Endothelial cell of umbilical vein (primary cell): ENCODE measurements around the gene TMEM119. TPM values are rescaled to one million over a fixed set of nuclear protein-coding genes. Genes with fewer than 3 reads are reported as not detected.

Experiments used
- BruUV-seq: library from RNA; stranded (reverse); fragments of 400-500 nt; replicated peaks from 2 replicates; lab custom pipeline; 2021; lab: Mats Ljungman, UMichigan
- CTCF ChIA-PET: fragments of 300-600, 350-600 bp; sonication (Branson Sonifier 250); formaldehyde crosslinking; loops from one replicate; lab custom pipeline; 2021; ENCODE audit warnings: antibody characterized with exemption, inconsistent platforms; lab: Charles Lee
- POLR2A ChIA-PET: fragments of 300-600, 350-600 bp; sonication (Branson Sonifier 250); formaldehyde crosslinking; loops from one replicate; lab custom pipeline; 2021; ENCODE audit warnings: antibody characterized with exemption, inconsistent platforms; lab: Charles Lee
- DNase-seq: peaks from one replicate; pipeline ENCODE4 v3.0.0-alpha.2; 2011; ENCODE audit warnings: low read depth, low spot score
- FAIRE-seq: peaks from 2 replicates; lab custom pipeline; 2011; peaks lifted over from hg19 to GRCh38; lab: Jason Lieb, UNC
- H2AFZ ChIP-seq: 2 replicates; pipeline ENCODE4 v1.6.0; 2012; ENCODE audit warnings: low read depth, low read length, control low read depth, inconsistent platforms
- H3K27ac ChIP-seq: 2 replicates; pipeline ENCODE4 v1.5.1; 2011; ENCODE audit warnings: low read depth, mild to moderate bottlenecking, control low read depth, low read length, moderate library complexity; ENCODE audit not compliant: insufficient read depth
- H3K27me3 ChIP-seq, 2 experiments: 2 replicates each; pipeline versions ENCODE4 v1.6.0 to v1.6.1; 2011; ENCODE audit warnings: low read length in 2 of 2, mixed read lengths in 1 of 2; ENCODE audit not compliant: control insufficient read depth in 2 of 2, insufficient read depth in 2 of 2
- H3K36me3 ChIP-seq, 2 experiments: 2 replicates in 1 of 2; 3 replicates in 1 of 2; pipeline ENCODE4 v1.5.1; 2011; ENCODE audit warnings: low read length in 2 of 2, mild to moderate bottlenecking in 1 of 2, moderate library complexity in 1 of 2; ENCODE audit not compliant: control insufficient read depth in 2 of 2, insufficient read depth in 2 of 2; ENCODE audit errors: extremely low read depth in 1 of 2
- H3K4me1 ChIP-seq: 3 replicates; pipeline ENCODE4 v1.5.1; 2011; ENCODE audit warnings: mild to moderate bottlenecking, low read length; ENCODE audit not compliant: control insufficient read depth, insufficient read depth; ENCODE audit errors: extremely low read depth
- H3K4me2 ChIP-seq: 2 replicates; pipeline ENCODE4 v1.6.1; 2011; ENCODE audit warnings: low read length, control low read depth, mixed read lengths; ENCODE audit not compliant: insufficient read depth
- H3K4me3 ChIP-seq, 3 experiments: fragments of 200-600 bp in 1 of 3; sonication (generic), shearing (Covaris generic) in 1 of 3; replicated peaks in 1 of 3; 2 replicates each; pipeline ENCODE4 v1.5.1; 2011 to 2016; ENCODE audit warnings: control low read depth in 3 of 3, low read length in 3 of 3, mild to moderate bottlenecking in 2 of 3, inconsistent platforms in 1 of 3, low read depth in 1 of 3, moderate library complexity in 1 of 3; ENCODE audit not compliant: insufficient read depth in 1 of 3
- H3K79me2 ChIP-seq: 2 replicates; pipeline ENCODE4 v1.6.0; 2012; ENCODE audit warnings: low read length, inconsistent platforms; ENCODE audit not compliant: control insufficient read depth, insufficient read depth
- H3K9ac ChIP-seq: replicated peaks from 2 replicates; pipeline ENCODE3; 2011; ENCODE audit warnings: low read length, control low read depth; ENCODE audit not compliant: insufficient read depth; ENCODE audit errors: extremely low read depth
- H3K9me1 ChIP-seq: replicated peaks from 3 replicates; pipeline ENCODE4 v1.6.0; 2011; ENCODE audit warnings: mild to moderate bottlenecking, low read length; ENCODE audit not compliant: control insufficient read depth, insufficient read depth; ENCODE audit errors: extremely low read depth
- H3K9me3 ChIP-seq: replicated peaks from 2 replicates; pipeline ENCODE4 v1.5.1; 2012; ENCODE audit warnings: low read length, inconsistent platforms; ENCODE audit not compliant: control insufficient read depth, insufficient read depth
- H4K20me1 ChIP-seq: replicated peaks from 2 replicates; pipeline ENCODE3; 2011; ENCODE audit warnings: mild to moderate bottlenecking, low read length; ENCODE audit not compliant: control insufficient read depth, insufficient read depth; ENCODE audit errors: extremely low read depth
- GATA2 ChIP-seq: IDR thresholded peaks from 2 replicates; pipeline ENCODE4 v1.7.0; 2011; ENCODE audit warnings: low read depth, mild to moderate bottlenecking, moderate library complexity, mixed read lengths, low read length; ENCODE audit not compliant: insufficient read length, insufficient read depth
- POLR2A ChIP-seq: IDR thresholded peaks from 2 replicates; pipeline ENCODE4 v1.6.1; 2012; ENCODE audit warnings: low read depth, mild to moderate bottlenecking, control low read depth, low read length
- POLR2AphosphoS5 ChIP-seq: IDR thresholded peaks from 2 replicates; pipeline ENCODE4 v1.6.1; 2012; ENCODE audit warnings: low read depth, mild to moderate bottlenecking, control low read depth, low read length, moderate library complexity; ENCODE audit not compliant: insufficient read depth
- dilution Hi-C: fragments of 300-500 bp; cut with MboI; formaldehyde crosslinking; loops from one replicate; pipeline ENCODE4 v1.15.0; 2019; ENCODE audit warnings: low sequenced_read_pairs; ENCODE audit not compliant: extremely low pct_ligation_motif_present
- intact Hi-C: fragments of 100-400 bp; cut with micrococcal nuclease; formaldehyde crosslinking; loops from one replicate; pipeline ENCODE4 v1.10.0; 2022
- polyA plus RNA-seq, 4 experiments: library from polyadenylated mRNA; depleted of rRNA in 3 of 4; stranded (reverse) in 3 of 4; unstranded in 1 of 4; fragments of >200 nt; gene quantifications; 2 replicates each; pipeline versions ENCODE4 v1.2.1 to v1.2.3, GENCODE V29; 2011 to 2012; ENCODE audit warnings: missing spikeins in 1 of 4
- total RNA-seq: library from RNA; stranded (reverse); gene quantifications from 2 replicates; pipeline ENCODE4 v1.2.3, GENCODE V29; 2021
- TF ChIP-seq, protein P1 (sequence below): IDR thresholded peaks from 2 replicates; pipeline ENCODE4 v1.6.1; 2011; ENCODE audit not compliant: insufficient read depth, insufficient read length

The TMEM119 gene
- total and polyA plus RNA-seq, 2 donors (not counting 3 experiments of a cell fraction or from before 2014, with no cell fraction given): not detected

- Histone ChIP-seq H2AFZ (peak within 1 kb of the TSS; percentile 77), H3K27me3 (no peaks in the 10 kb centered on the region), H3K4me2 (peak within 1 kb of the TSS; percentile 97), H3K4me3 (peak within 1 kb of the TSS; percentile 78 to 95 (median 86)), H3K9me3 (no peaks in the 10 kb centered on the region), H3K79me2 (peaks cover 36% of the 10 kb centered on the region), H3K4me1 (peaks cover 34% of the 10 kb centered on the region), H3K9me1 (no peaks in the 10 kb centered on the region), H3K36me3 (peaks cover 9 to 13% of the 10 kb centered on the region in 2 experiments), H4K20me1 (no peaks in the 10 kb centered on the region), H3K27ac (peak within 1 kb of the TSS; percentile 83), H3K9ac (peak within 1 kb of the TSS; percentile 82)
- peak; percentile 96 for DNase-seq
- ChIA-PET POLR2A (interaction anchor here (0.6 to 0.9 kb wide), 4 partner anchors 127 to 535 kb away, joined by 3 to 4 read pairs (median 4); partner anchors contain the start of gene UNG), CTCF (interaction anchor here (1.0 to 2.2 kb wide), 10 partner anchors 48 to 532 kb away, joined by 3 to 23 read pairs (median 4); no protein-coding TSS in a partner anchor)
- peak; percentile 92 for FAIRE-seq
- no TSS peak for BruUV-seq
- intact Hi-C loops (loop anchor here (1.0 to 5.0 kb wide), 11 partner anchors 56 to 550 kb away; partner anchors contain the start of genes ALKBH2 and CORO1C), dilution Hi-C loops (no loop called here)
- TF ChIP-seq, protein P1, sequence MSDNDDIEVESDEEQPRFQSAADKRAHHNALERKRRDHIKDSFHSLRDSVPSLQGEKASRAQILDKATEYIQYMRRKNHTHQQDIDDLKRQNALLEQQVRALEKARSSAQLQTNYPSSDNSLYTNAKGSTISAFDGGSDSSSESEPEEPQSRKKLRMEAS: peak; percentile 19
- TF ChIP-seq POLR2A (peak; percentile 94), POLR2AphosphoS5 (peak; percentile 73), GATA2 (no peak)
Observed at GRCh38 chr12:108562348-108563135, 35.3 kb downstream of the TMEM119 start, which contains the start of gene ISCU. ISCU (plus strand) TSS chr12:108562596; CDS start chr12:108562623, 27 bp downstream.
